Testis (tissue), 2 donors: ENCODE measurements around the gene P2RX1.

Source experiments
- POLR2A ChIP-seq: fragments of 450-650 bp; IDR thresholded peaks from one replicate; pipeline ENCODE4 v1.6.1; 2017; ENCODE audit warnings: antibody characterized with exemption, mild to moderate bottlenecking, moderate library complexity
- TF ChIP-seq, protein P1 (sequence below), 3 experiments: fragments of 450-650 bp in 2 of 3; fragments of 200-600 bp in 1 of 3; sonication (generic) in 1 of 3; IDR thresholded peaks; one replicate each; pipeline ENCODE4 v1.5.1; 2016 to 2019; ENCODE audit warnings: antibody characterized with exemption in 3 of 3, mild to moderate bottlenecking in 2 of 3, moderate library complexity in 1 of 3

DNA sequence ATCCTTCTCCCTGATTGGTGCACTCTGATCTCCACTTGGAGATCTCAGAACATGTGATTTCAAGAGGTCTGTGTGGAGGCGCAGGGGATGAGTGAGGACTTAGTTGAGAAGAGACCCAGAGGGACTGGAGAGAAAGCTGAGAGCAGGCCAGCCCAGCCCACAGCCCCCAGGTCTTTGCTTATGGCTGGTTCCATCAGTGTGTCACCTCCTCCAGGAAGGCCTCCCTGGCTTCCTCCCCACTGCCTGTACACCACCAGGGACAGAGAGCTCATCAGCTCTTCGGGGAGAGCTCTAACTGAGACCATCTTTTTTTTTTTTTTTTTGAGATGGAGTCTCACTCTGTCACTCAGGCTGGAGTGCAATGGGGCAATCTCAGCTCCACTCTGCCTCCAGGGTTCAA, 3.4 kb downstream of the P2RX1 start:
- TF ChIP-seq, protein P1, sequence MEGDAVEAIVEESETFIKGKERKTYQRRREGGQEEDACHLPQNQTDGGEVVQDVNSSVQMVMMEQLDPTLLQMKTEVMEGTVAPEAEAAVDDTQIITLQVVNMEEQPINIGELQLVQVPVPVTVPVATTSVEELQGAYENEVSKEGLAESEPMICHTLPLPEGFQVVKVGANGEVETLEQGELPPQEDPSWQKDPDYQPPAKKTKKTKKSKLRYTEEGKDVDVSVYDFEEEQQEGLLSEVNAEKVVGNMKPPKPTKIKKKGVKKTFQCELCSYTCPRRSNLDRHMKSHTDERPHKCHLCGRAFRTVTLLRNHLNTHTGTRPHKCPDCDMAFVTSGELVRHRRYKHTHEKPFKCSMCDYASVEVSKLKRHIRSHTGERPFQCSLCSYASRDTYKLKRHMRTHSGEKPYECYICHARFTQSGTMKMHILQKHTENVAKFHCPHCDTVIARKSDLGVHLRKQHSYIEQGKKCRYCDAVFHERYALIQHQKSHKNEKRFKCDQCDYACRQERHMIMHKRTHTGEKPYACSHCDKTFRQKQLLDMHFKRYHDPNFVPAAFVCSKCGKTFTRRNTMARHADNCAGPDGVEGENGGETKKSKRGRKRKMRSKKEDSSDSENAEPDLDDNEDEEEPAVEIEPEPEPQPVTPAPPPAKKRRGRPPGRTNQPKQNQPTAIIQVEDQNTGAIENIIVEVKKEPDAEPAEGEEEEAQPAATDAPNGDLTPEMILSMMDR (IDR thresholded peaks at IDR 0.05) = no peak
- no peak for TF ChIP-seq POLR2A
